Breast epithelium (tissue), 4 donors: ENCODE results near the gene PTTG1IP. TPM values are rescaled to one million over a fixed set of nuclear protein-coding genes. Genes with fewer than 3 reads are reported as not detected.

ENCODE experiments used
- DNase-seq, 2 donors: peaks; one replicate each; pipeline ENCODE4 v3.0.0-alpha.2; 2019; ENCODE audit warnings: low spot score in 2 of 2
- H3K27ac ChIP-seq, 2 donors: fragments of 200-600 bp; sonication (generic) in 1 of 2; one replicate each; pipeline ENCODE4 v1.5.1; 2016 to 2019; ENCODE audit warnings: mild to moderate bottlenecking in 1 of 2
- H3K27me3 ChIP-seq, 2 donors: fragments of 200-600 bp; sonication (generic) in 1 of 2; one replicate each; pipeline versions ENCODE4 v1.5.1 to v1.6.0; 2017 to 2019; ENCODE audit warnings: control low read depth in 1 of 2, mild to moderate bottlenecking in 1 of 2
- H3K36me3 ChIP-seq: fragments of 200-600 bp; one replicate; pipeline ENCODE4 v1.5.1; 2019
- H3K4me1 ChIP-seq, 2 donors: fragments of 200-600 bp; sonication (generic); one replicate each; pipeline ENCODE4 v1.5.1; 2016 to 2019; ENCODE audit warnings: control low read depth in 1 of 2
- H3K4me3 ChIP-seq, 3 donors: fragments of 200-600 bp; sonication (generic); 1 replicate in 2 of 3; 2 replicates in 1 of 3; pipeline ENCODE4 v1.5.1; 2016 to 2019; ENCODE audit warnings: mild to moderate bottlenecking in 3 of 3, moderate library complexity in 2 of 3
- H3K9me3 ChIP-seq, 2 donors: fragments of 200-600 bp; sonication (generic) in 1 of 2; one replicate each; pipeline ENCODE4 v1.5.1; 2016 to 2019; ENCODE audit warnings: control low read depth in 1 of 2
- CTCF ChIP-seq, 3 donors: fragments of 450-650 bp; IDR thresholded peaks; one replicate each; pipeline ENCODE4 v1.5.1; 2016 to 2017; ENCODE audit warnings: antibody characterized with exemption in 3 of 3, mild to moderate bottlenecking in 3 of 3, moderate library complexity in 3 of 3
- POLR2A ChIP-seq: fragments of 450-650 bp; IDR thresholded peaks from one replicate; pipeline ENCODE4 v1.6.1; 2016; ENCODE audit warnings: antibody characterized with exemption, mild to moderate bottlenecking, moderate library complexity
- POLR2AphosphoS5 ChIP-seq, 3 donors: sonication (generic); formaldehyde crosslinking; IDR thresholded peaks; one replicate each; pipeline ENCODE4 v1.6.1; 2017; ENCODE audit warnings: antibody characterized with exemption in 3 of 3
- intact Hi-C: fragments of 100-400 bp; cut with DNase I; formaldehyde crosslinking; loops from one replicate; pipeline ENCODE4 v1.15.1; 2023; ENCODE audit warnings: low total_unique reads
- total RNA-seq, 3 donors: library from RNA; depleted of rRNA; stranded (reverse); fragments of >200 nt; gene quantifications; one replicate each; pipeline ENCODE4 v1.1.0, GENCODE V29; 2016

Gene PTTG1IP
- total RNA-seq, 3 donors from 2014 or later, result 187 to 351 (median 272) TPM

- Histone ChIP-seq H3K36me3 (no peaks in the 10 kb centered on the region), H3K4me3 (no peak overlapping the region), H3K27ac (no peak overlapping the region), H3K27me3 (no peaks in the 10 kb centered on the region), H3K9me3 (no peaks in the 10 kb centered on the region), H3K4me1 (no peaks in the 10 kb centered on the region)
- intact Hi-C loops, result no loop called here
- DNase-seq, result no peak
- TF ChIP-seq CTCF (IDR thresholded peaks at IDR 0.05) (no peak), POLR2A (no peak), POLR2AphosphoS5 (IDR thresholded peaks at IDR 0.05) (no peak)
These were observed 30.2 kb upstream of the PTTG1IP start for GRCh38 chr21:44903689-44904088.

- Histone ChIP-seq H3K4me3 (no peak overlapping the region), H3K36me3 (no peaks in the 10 kb centered on the region), H3K4me1 (no peaks in the 10 kb centered on the region), H3K27me3 (no peaks in the 10 kb centered on the region), H3K27ac (no peak overlapping the region), H3K9me3 (no peaks in the 10 kb centered on the region)
- intact Hi-C loops, result no loop called here
- no peak for TF ChIP-seq POLR2A
- no peak for TF ChIP-seq CTCF (IDR thresholded peaks at IDR 0.05)
- TF ChIP-seq POLR2AphosphoS5 (IDR thresholded peaks at IDR 0.05), result no peak
- DNase-seq, result no peak
These were observed 29.7 kb upstream of the PTTG1IP start for GRCh38 chr21:44903050-44903685.

- Histone ChIP-seq H3K4me1 (no peaks in the 10 kb centered on the region), H3K36me3 (no peaks in the 10 kb centered on the region), H3K27ac (no peak overlapping the region), H3K9me3 (no peaks in the 10 kb centered on the region), H3K27me3 (no peaks in the 10 kb centered on the region), H3K4me3 (no peak overlapping the region)
- intact Hi-C loops, result no loop called here
- TF ChIP-seq POLR2AphosphoS5 (IDR thresholded peaks at IDR 0.05), result no peak
- no peak for TF ChIP-seq CTCF (IDR thresholded peaks at IDR 0.05)
- TF ChIP-seq POLR2A, result no peak
- no peak for DNase-seq
These were observed 29.0 kb upstream of the PTTG1IP start for GRCh38 chr21:44902268-44903049.

GRCh38 chr21:44901391-44902074 lies 28.0 kb upstream of the PTTG1IP start:
- Histone ChIP-seq H3K27me3 (no peaks in the 10 kb centered on the region), H3K4me1 (no peaks in the 10 kb centered on the region), H3K27ac (no peak overlapping the region), H3K4me3 (no peak overlapping the region), H3K36me3 (no peaks in the 10 kb centered on the region), H3K9me3 (no peaks in the 10 kb centered on the region)
- no peak for DNase-seq
- intact Hi-C loops, result no loop called here
- no peak for TF ChIP-seq POLR2AphosphoS5 (IDR thresholded peaks at IDR 0.05)
- no peak for TF ChIP-seq POLR2A
- no peak for TF ChIP-seq CTCF (IDR thresholded peaks at IDR 0.05)
